Lower leg skin (tissue), 4 donors: ENCODE data around the gene AXIN2. TPM values are rescaled to one million over a fixed set of nuclear protein-coding genes. Genes with fewer than 3 reads are reported as not detected.

Experiments
- DNase-seq, 2 donors: peaks; one replicate each; pipeline ENCODE4 v3.0.0-alpha.2; 2019; ENCODE audit warnings: low spot score in 2 of 2
- H3K4me3 ChIP-seq: fragments of 200-600 bp; sonication (generic); 2 replicates; pipeline ENCODE4 v1.5.1; 2017; ENCODE audit warnings: mild to moderate bottlenecking, low read depth; ENCODE audit not compliant: poor library complexity, severe bottlenecking
- CTCF ChIP-seq, 3 donors: fragments of 450-650 bp; IDR thresholded peaks; one replicate each; pipeline ENCODE4 v1.5.1; 2016; ENCODE audit warnings: antibody characterized with exemption in 3 of 3, mild to moderate bottlenecking in 3 of 3, moderate library complexity in 2 of 3
- POLR2A ChIP-seq, 2 donors: fragments of 450-650 bp; IDR thresholded peaks; one replicate each; pipeline ENCODE4 v1.6.1; 2016 to 2017; ENCODE audit warnings: antibody characterized with exemption in 2 of 2, mild to moderate bottlenecking in 1 of 2, moderate library complexity in 1 of 2
- WGBS, 2 donors: methylation state at CpG; one replicate each; pipeline ENCODE4 v1.1.5; 2018; 5-methylcytosine and 5-hydroxymethylcytosine counted together
- intact Hi-C: fragments of 100-400 bp; cut with DNase I; formaldehyde crosslinking; loops from one replicate; pipeline ENCODE4 v1.15.0; 2023; ENCODE audit warnings: low total_unique reads
- total RNA-seq, 4 donors: library from RNA; depleted of rRNA; stranded (reverse); fragments of >200 nt; gene quantifications; one replicate each; pipeline ENCODE4 v1.1.0, GENCODE V29; 2016

AXIN2 gene
- total RNA-seq, 4 donors from 2014 or later = 11.7 to 16.7 (median 14.6) TPM

GRCh38 chr17:65550758-65551157, 10.7 kb downstream of the AXIN2 start:
- no peak for TF ChIP-seq CTCF (IDR thresholded peaks at IDR 0.05)
- no peak for TF ChIP-seq POLR2A (IDR thresholded peaks at IDR 0.05)
- intact Hi-C loops = no loop called here

DNA sequence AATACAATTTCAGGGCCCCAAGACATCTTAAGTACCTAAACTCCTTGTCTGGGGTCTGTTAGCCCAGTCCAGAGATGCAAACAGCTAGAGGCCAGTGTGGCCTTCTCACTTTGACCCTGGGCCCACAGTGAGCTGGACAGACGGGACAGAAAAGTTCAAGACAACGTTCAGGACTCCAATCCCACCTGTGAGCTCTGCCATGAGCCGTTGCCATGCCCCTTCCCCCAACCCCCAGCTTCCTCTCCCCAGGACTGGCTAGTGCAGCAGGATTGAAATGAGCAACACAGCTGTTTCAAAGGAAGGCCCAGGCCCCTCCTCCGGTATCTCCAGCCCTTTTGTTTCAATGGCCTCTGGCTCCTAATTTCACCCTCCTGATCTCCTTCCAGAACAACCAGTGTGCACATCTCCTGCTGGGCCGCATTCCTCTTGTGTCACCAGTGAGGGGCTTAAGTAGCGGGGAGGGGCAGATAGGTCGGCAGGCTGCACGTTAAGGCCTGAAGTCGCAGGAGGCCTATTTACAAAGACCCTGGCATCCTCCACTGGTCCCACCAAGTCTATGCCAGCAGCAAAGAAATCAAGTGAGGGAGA, 11.3 kb downstream of the AXIN2 start:
- no peak for DNase-seq
- 63 to 70% methylated on average over 9 of the region's 9 CpGs for WGBS, 2 donors
- H3K4me3 ChIP-seq = no peak overlapping the region
- intact Hi-C loops = no loop called here
- TF ChIP-seq POLR2A (IDR thresholded peaks at IDR 0.05) (no peak), CTCF (IDR thresholded peaks at IDR 0.05) (no peak)

More at GRCh38 chr17:65550758-65551157, 10.7 kb downstream of the AXIN2 start:
- WGBS, 2 donors = 76 to 87% methylated on average over 4 of the region's 4 CpGs
- DNase-seq = no peak
- no peak overlapping the region for H3K4me3 ChIP-seq

GRCh38 chr17:65548269-65548969, 13.0 kb downstream of the AXIN2 start:
- H3K4me3 ChIP-seq = no peak overlapping the region
- DNase-seq = no peak
- WGBS, 2 donors = 80 to 92% methylated on average over 6 of the region's 6 CpGs
- intact Hi-C loops = no loop called here
- TF ChIP-seq POLR2A (IDR thresholded peaks at IDR 0.05) = no peak
- TF ChIP-seq CTCF (IDR thresholded peaks at IDR 0.05) = no peak

DNA sequence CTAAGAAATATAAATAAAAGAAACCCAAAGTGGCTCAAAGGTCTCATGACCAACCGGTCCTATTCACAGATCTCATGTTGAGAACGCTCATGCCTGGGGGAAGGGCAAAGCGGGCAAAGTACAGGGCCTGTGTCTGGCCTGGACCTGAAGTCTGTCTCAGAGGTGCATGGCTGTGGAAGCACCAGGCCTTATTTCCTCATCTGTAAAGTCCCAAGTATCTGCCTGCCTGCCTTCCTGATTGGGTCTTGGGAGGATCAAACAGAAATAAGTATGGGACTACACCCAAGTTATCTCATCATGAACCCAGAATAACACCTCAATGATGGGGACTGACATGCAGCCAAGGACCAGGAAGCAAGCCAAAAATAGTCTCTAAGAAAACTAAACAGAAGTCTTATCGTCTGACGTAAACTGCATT, 14.2 kb downstream of the AXIN2 start:
- H3K4me3 ChIP-seq = no peak overlapping the region
- TF ChIP-seq CTCF (IDR thresholded peaks at IDR 0.05) (no peak), POLR2A (IDR thresholded peaks at IDR 0.05) (no peak)
- 26% methylated on average over 5 of the region's 5 CpGs for WGBS, 2 donors
- no peak for DNase-seq
- intact Hi-C loops = no loop called here

- no peak overlapping the region for H3K4me3 ChIP-seq
- WGBS, 2 donors = 71 to 75% methylated on average over 4 of the region's 4 CpGs
- no peak for DNase-seq
- TF ChIP-seq CTCF (IDR thresholded peaks at IDR 0.05) = no peak
- no peak for TF ChIP-seq POLR2A (IDR thresholded peaks at IDR 0.05)
- intact Hi-C loops = no loop called here
Measured at GRCh38 chr17:65546579-65546978, 14.9 kb downstream of the AXIN2 start.
